Naive thymus-derived CD4-positive, alpha-beta T cell (primary cell): Measurements from ENCODE around the gene UFSP1. TPM values are rescaled to one million over a fixed set of nuclear protein-coding genes. Genes with fewer than 3 reads are reported as not detected.

Experiments
- ATAC-seq: fragments of 150-1000 bp; cut with Tn5 transposase; 2 replicates; pipeline ENCODE4 v1.10.0; 2021; ENCODE audit warnings: mild to moderate bottlenecking, moderate library complexity
- CTCF ChIA-PET: fragments of 350-600 bp; sonication (Branson Sonifier 250); formaldehyde crosslinking; loops from one replicate; lab custom pipeline; 2021; ENCODE audit warnings: antibody characterized with exemption; lab: Charles Lee
- POLR2A ChIA-PET: fragments of 350-600 bp; sonication (Branson Sonifier 250); formaldehyde crosslinking; loops from one replicate; lab custom pipeline; 2021; ENCODE audit warnings: antibody characterized with exemption, inconsistent platforms; lab: Charles Lee
- DNase-seq, 9 donors: peaks; one replicate each; pipeline versions ENCODE4 v3.0.0 to v3.0.0-alpha.2; 2020 to 2022; ENCODE audit warnings: mixed read lengths in 1 of 9
- H3K27ac ChIP-seq: one replicate; pipeline ENCODE4 v1.7.0; 2013; ENCODE audit warnings: mild to moderate bottlenecking, low read depth, low read length, moderate library complexity
- H3K27me3 ChIP-seq, 2 donors: one replicate each; pipeline ENCODE4 v1.7.0; 2013; ENCODE audit warnings: low read length in 2 of 2, mild to moderate bottlenecking in 2 of 2, moderate library complexity in 2 of 2; ENCODE audit not compliant: control insufficient read depth in 2 of 2, insufficient read depth in 2 of 2
- H3K36me3 ChIP-seq, 3 experiments: 1 replicate in 2 of 3; 2 replicates in 1 of 3; pipeline ENCODE4 v1.7.0; 2013; ENCODE audit warnings: low read length in 3 of 3, mild to moderate bottlenecking in 3 of 3, moderate library complexity in 1 of 3; ENCODE audit not compliant: insufficient read depth in 3 of 3, control insufficient read depth in 2 of 3
- H3K4me1 ChIP-seq, 2 donors: one replicate each; pipeline ENCODE4 v1.7.0; 2013; ENCODE audit warnings: low read length in 2 of 2, mild to moderate bottlenecking in 2 of 2, moderate library complexity in 1 of 2; ENCODE audit not compliant: control insufficient read depth in 2 of 2, insufficient read depth in 2 of 2
- H3K4me3 ChIP-seq: 2 replicates; pipeline ENCODE4 v1.7.0; 2013; ENCODE audit warnings: mild to moderate bottlenecking, low read length
- H3K9me3 ChIP-seq, 3 experiments: 1 replicate in 2 of 3; 2 replicates in 1 of 3; pipeline ENCODE4 v1.7.0; 2013; ENCODE audit warnings: low read length in 3 of 3; ENCODE audit not compliant: control insufficient read depth in 2 of 3
- H3K27ac Mint-ChIP-seq, 9 donors: one replicate each; pipeline ENCODE4 v1.8.0; 2020 to 2022; ENCODE audit warnings: mixed read lengths in 9 of 9, mild to moderate bottlenecking in 8 of 9, moderate library complexity in 5 of 9, inconsistent platforms in 2 of 9
- H3K27me3 Mint-ChIP-seq, 5 donors: one replicate each; pipeline ENCODE4 v1.8.0; 2021 to 2022; ENCODE audit warnings: mixed read lengths in 5 of 5, mild to moderate bottlenecking in 1 of 5
- H3K36me3 Mint-ChIP-seq, 5 donors: one replicate each; pipeline ENCODE4 v1.8.0; 2020 to 2022; ENCODE audit warnings: mixed read lengths in 5 of 5, mild to moderate bottlenecking in 3 of 5, inconsistent platforms in 1 of 5
- H3K4me1 Mint-ChIP-seq, 7 donors: one replicate each; pipeline ENCODE4 v1.8.0; 2020 to 2022; ENCODE audit warnings: mixed read lengths in 7 of 7, mild to moderate bottlenecking in 3 of 7, inconsistent platforms in 1 of 7
- H3K4me3 Mint-ChIP-seq, 10 donors: one replicate each; pipeline ENCODE4 v1.8.0; 2020 to 2022; ENCODE audit warnings: mild to moderate bottlenecking in 10 of 10, mixed read lengths in 10 of 10, moderate library complexity in 6 of 10, inconsistent platforms in 2 of 10
- H3K9me3 Mint-ChIP-seq, 11 donors: one replicate each; pipeline ENCODE4 v1.8.0; 2020 to 2022; ENCODE audit warnings: mixed read lengths in 11 of 11, mild to moderate bottlenecking in 4 of 11, inconsistent platforms in 1 of 11, moderate library complexity in 1 of 11
- intact Hi-C, 2 donors: fragments of 100-400 bp; cut with micrococcal nuclease; formaldehyde crosslinking; loops; one replicate each; pipeline ENCODE4 v1.15.1; 2023
- polyA plus RNA-seq, 2 donors: library from polyadenylated mRNA; unstranded; fragments of 300-500 nt; fragmentation: Illumina TruSeq; gene quantifications; one replicate each; pipeline ENCODE4 v1.2.3, GENCODE V29; 2021
- total RNA-seq, 6 experiments: library from RNA in 5 of 6; stranded (reverse) in 5 of 6; gene quantifications; 1 replicate in 5 of 6; 2 replicates in 1 of 6; pipeline ENCODE4 v1.2.3 and lab custom pipeline; 2021 to 2026

UFSP1 gene
- total and polyA plus RNA-seq, 7 experiments from 2014 or later = 0.99 to 11.1 (median 2.5) TPM

DNA sequence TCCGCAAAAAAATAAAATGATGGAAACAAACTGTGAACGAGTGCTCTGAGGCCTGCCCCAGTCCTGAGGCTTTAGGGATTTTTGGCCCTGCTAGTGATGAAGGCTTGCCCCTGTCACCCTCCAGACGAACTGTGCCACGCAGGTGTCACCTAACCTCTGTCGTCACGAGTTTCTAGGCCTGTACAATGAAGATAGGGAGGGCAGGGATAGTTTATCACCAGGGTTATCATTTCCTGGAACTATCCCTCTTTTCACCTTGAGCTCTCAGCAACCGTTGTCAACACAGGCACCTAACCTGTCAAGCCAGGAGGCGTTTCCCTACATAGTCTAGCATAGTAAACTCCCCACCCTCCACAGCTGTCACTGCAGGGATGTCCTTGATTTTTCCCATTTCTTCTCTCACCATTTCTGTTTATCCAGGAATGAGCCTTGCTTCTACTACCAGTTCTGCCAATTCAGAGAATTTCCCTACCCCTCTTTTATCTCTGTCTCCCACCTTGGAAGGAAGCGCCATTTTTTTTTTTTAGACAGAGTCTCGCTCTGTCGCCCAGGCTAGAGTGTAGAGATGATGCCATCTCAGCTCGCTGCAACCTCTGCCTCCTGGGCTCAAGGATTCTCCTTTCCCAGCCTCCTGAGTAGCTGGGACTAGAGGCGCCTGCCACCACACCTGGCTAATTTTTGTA, 8.4 kb upstream of the UFSP1 start:
- no peaks in the 10 kb centered on the region for H3K9me3 ChIP-seq
- POLR2A ChIA-PET = no interaction called here
- H3K36me3 ChIP-seq = no peaks in the 10 kb centered on the region
- H3K9me3 Mint-ChIP-seq = no peaks in the 10 kb centered on the region
- H3K4me3 ChIP-seq = no peak overlapping the region
- H3K27me3 ChIP-seq = peaks cover 8 to 10% of the 10 kb centered on the region in 2 donors
- DNase-seq = no peak
- no peak overlapping the region for H3K27ac Mint-ChIP-seq
- peaks cover 8 to 11% of the 10 kb centered on the region in 2 donors for H3K4me1 ChIP-seq
- H3K27ac ChIP-seq = no peak overlapping the region
- no peak for ATAC-seq
- CTCF ChIA-PET = interaction anchor here (0.6 to 1.8 kb wide), 4 partner anchors 16 to 299 kb away, joined by 3 to 7 read pairs (median 4); no protein-coding TSS in a partner anchor
- peak overlapping the region; percentile 30 to 79 (median 68) for H3K4me3 Mint-ChIP-seq
- peaks cover 0 to 13% (median 7%) of the 10 kb centered on the region in 7 donors for H3K4me1 Mint-ChIP-seq
- H3K27me3 Mint-ChIP-seq = peaks cover 31 to 42% (median 35%) of the 10 kb centered on the region in 5 donors
- H3K36me3 Mint-ChIP-seq = no peaks in the 10 kb centered on the region
- intact Hi-C loops = loop anchor here (1.0 to 5.0 kb wide), 3 partner anchors 69 to 179 kb away; partner anchors contain the start of gene MUC12 (in 1 of the 2)

GRCh38 chr7:100896732-100897608, 7.5 kb upstream of the UFSP1 start:
- intact Hi-C loops = loop anchor here (1.0 to 5.0 kb wide), 3 partner anchors 70 to 180 kb away; partner anchors contain the start of gene MUC12 (in 1 of the 2)
- ChIA-PET POLR2A (no interaction called here), CTCF (interaction anchor here (1.8 kb wide), 1 partner anchor 162 kb away, joined by 7 read pairs; no protein-coding TSS in a partner anchor)
- Mint-ChIP-seq H3K9me3 (peaks cover 0 to 1% (median 0%) of the 10 kb centered on the region in 11 donors), H3K27me3 (peaks cover 39 to 51% (median 43%) of the 10 kb centered on the region in 5 donors), H3K36me3 (no peaks in the 10 kb centered on the region), H3K4me1 (peaks cover 0 to 13% (median 7%) of the 10 kb centered on the region in 7 donors), H3K27ac (no peak overlapping the region), H3K4me3 (peak overlapping the region; percentile 45 to 95 (median 82))
- Histone ChIP-seq H3K4me3 (peak overlapping the region; percentile 28), H3K36me3 (no peaks in the 10 kb centered on the region), H3K27me3 (peaks cover 8 to 10% of the 10 kb centered on the region in 2 donors), H3K27ac (no peak overlapping the region), H3K4me1 (peaks cover 8 to 11% of the 10 kb centered on the region in 2 donors), H3K9me3 (no peaks in the 10 kb centered on the region)
- ATAC-seq = peak; percentile 69
- peak in 8 of 9 donors; percentile 36 to 74 (median 52) for DNase-seq

GRCh38 chr7:100895956-100896731, 6.6 kb upstream of the UFSP1 start:
- peaks cover 6 to 20% (median 11%) of the 10 kb centered on the region in 7 donors for H3K4me1 Mint-ChIP-seq
- peak in 2 of 9 donors; percentile 28 to 32 for DNase-seq
- Histone ChIP-seq H3K27me3 (peaks cover 8 to 10% of the 10 kb centered on the region in 2 donors), H3K4me1 (peaks cover 8 to 11% of the 10 kb centered on the region in 2 donors), H3K4me3 (peak overlapping the region; percentile 28), H3K36me3 (no peaks in the 10 kb centered on the region), H3K27ac (no peak overlapping the region), H3K9me3 (no peaks in the 10 kb centered on the region)
- peaks cover 45 to 59% (median 48%) of the 10 kb centered on the region in 5 donors for H3K27me3 Mint-ChIP-seq
- H3K27ac Mint-ChIP-seq = peak overlapping the region in 8 of 9 donors; percentile 16 to 74 (median 46)
- ChIA-PET POLR2A (no interaction called here), CTCF (interaction anchor here (1.8 kb wide), 1 partner anchor 163 kb away, joined by 7 read pairs; no protein-coding TSS in a partner anchor)
- peak overlapping the region; percentile 81 to 95 (median 86) for H3K4me3 Mint-ChIP-seq
- H3K36me3 Mint-ChIP-seq = no peaks in the 10 kb centered on the region
- peaks cover 0 to 2% (median 0%) of the 10 kb centered on the region in 11 donors for H3K9me3 Mint-ChIP-seq
- intact Hi-C loops = loop anchor here (1.0 to 5.0 kb wide), 6 partner anchors 71 to 387 kb away; partner anchors contain the start of gene MUC12 (in 1 of the 2)
- ATAC-seq = peak; percentile 21

- Mint-ChIP-seq H3K27me3 (peaks cover 40 to 59% (median 46%) of the 10 kb centered on the region in 5 donors), H3K4me1 (peaks cover 7 to 22% (median 13%) of the 10 kb centered on the region in 7 donors), H3K4me3 (peak within 1 kb of the TSS; percentile 81 to 95 (median 86)), H3K36me3 (no peaks in the 10 kb centered on the region), H3K9me3 (peaks cover 0 to 2% (median 0%) of the 10 kb centered on the region in 11 donors), H3K27ac (peak within 1 kb of the TSS in 8 of 9 donors; percentile 16 to 74 (median 46))
- ChIA-PET CTCF (no interaction called here), POLR2A (no interaction called here)
- peak within 1 kb of the TSS; percentile 47 for H3K4me3 ChIP-seq
- peaks cover 8 to 10% of the 10 kb centered on the region in 2 donors for H3K27me3 ChIP-seq
- H3K36me3 ChIP-seq = no peaks in the 10 kb centered on the region
- ATAC-seq = peak; percentile 18
- no peak within 1 kb of the TSS for H3K27ac ChIP-seq
- intact Hi-C loops = loop anchor here (1.0 to 5.0 kb wide), 6 partner anchors 72 to 387 kb away; partner anchors contain the start of gene MUC12 (in 1 of the 2)
- H3K4me1 ChIP-seq = peaks cover 10 to 13% of the 10 kb centered on the region in 2 donors
- H3K9me3 ChIP-seq = no peaks in the 10 kb centered on the region
- peak in 1 of 9 donors; percentile 34 for DNase-seq
Measured at GRCh38 chr7:100895701-100895955, 6.1 kb upstream of the UFSP1 start, which contains the start of gene ACHE. ACHE (minus strand) TSS chr7:100895888; CDS start chr7:100894232, 1,656 bp downstream.

DNA sequence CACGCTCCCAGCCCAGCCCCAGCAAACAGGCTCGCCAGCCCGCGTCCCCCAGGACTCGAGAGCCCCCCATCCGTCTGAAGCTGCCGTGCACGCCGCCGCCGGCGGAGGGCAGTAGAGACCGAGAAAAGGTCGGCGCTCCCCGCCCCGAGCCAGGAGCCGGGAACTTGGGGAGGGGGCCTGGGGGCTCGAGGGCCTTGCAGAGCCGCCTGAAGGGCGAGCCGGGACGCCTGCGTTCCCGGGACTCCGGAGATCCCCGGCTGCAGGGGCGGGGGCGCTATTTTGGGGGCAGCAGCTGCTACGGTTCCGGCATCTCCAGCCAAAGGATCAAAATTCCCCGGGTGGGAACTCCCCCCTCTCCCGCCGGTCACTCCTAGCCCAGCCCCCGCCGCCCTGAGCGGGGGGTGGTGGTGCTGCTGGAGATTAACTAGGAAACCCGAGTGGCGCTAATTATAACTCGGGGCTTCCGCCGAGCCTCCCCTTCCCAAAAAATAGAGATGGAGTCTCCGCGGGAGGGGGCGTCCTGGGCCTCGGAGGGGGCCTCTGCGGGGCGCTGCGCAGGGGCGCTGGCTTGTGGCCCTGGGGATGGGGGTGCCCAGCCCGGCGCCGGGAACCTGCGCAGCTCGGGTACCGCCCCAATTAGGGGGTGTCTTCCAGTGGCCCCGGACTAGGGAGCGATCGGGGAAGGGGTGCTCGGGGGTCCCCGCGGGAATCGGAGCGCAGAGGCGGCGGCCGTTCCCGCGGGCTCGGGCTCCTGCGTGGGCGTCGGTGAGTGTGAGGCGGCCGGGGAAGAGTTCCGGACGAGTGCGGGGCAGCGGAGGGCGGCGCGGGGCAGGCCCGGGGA, 5.6 kb upstream of the UFSP1 start:
- intact Hi-C loops = loop anchor here (1.0 to 5.0 kb wide), 7 partner anchors 72 to 388 kb away; partner anchors contain the start of gene MUC12 (in 2 of the 2)
- peak overlapping the region; percentile 47 for H3K4me3 ChIP-seq
- H3K4me1 ChIP-seq = peaks cover 14% of the 10 kb centered on the region in 2 donors
- no peaks in the 10 kb centered on the region for H3K36me3 ChIP-seq
- ATAC-seq = peak; percentile 26
- H3K27me3 Mint-ChIP-seq = peaks cover 39 to 62% (median 44%) of the 10 kb centered on the region in 5 donors
- H3K27ac Mint-ChIP-seq = no peak overlapping the region
- CTCF ChIA-PET = interaction anchor here (0.6 to 0.9 kb wide), 2 partner anchors 164 to 1061 kb away, joined by 3 to 5 read pairs; no protein-coding TSS in a partner anchor
- H3K27ac ChIP-seq = no peak overlapping the region
- POLR2A ChIA-PET = no interaction called here
- H3K9me3 Mint-ChIP-seq = peaks cover 0 to 2% (median 0%) of the 10 kb centered on the region in 11 donors
- H3K4me1 Mint-ChIP-seq = peaks cover 12 to 28% (median 19%) of the 10 kb centered on the region in 7 donors
- H3K27me3 ChIP-seq = peaks cover 8 to 10% of the 10 kb centered on the region in 2 donors
- no peaks in the 10 kb centered on the region for H3K36me3 Mint-ChIP-seq
- peak overlapping the region in 7 of 10 donors; percentile 7 to 95 (median 41) for H3K4me3 Mint-ChIP-seq
- no peaks in the 10 kb centered on the region for H3K9me3 ChIP-seq
- DNase-seq = peak in 6 of 9 donors; percentile 36 to 71 (median 46)
